Measurements from ENCODE around the gene CELSR1.

CELSR1 gene

DNA sequence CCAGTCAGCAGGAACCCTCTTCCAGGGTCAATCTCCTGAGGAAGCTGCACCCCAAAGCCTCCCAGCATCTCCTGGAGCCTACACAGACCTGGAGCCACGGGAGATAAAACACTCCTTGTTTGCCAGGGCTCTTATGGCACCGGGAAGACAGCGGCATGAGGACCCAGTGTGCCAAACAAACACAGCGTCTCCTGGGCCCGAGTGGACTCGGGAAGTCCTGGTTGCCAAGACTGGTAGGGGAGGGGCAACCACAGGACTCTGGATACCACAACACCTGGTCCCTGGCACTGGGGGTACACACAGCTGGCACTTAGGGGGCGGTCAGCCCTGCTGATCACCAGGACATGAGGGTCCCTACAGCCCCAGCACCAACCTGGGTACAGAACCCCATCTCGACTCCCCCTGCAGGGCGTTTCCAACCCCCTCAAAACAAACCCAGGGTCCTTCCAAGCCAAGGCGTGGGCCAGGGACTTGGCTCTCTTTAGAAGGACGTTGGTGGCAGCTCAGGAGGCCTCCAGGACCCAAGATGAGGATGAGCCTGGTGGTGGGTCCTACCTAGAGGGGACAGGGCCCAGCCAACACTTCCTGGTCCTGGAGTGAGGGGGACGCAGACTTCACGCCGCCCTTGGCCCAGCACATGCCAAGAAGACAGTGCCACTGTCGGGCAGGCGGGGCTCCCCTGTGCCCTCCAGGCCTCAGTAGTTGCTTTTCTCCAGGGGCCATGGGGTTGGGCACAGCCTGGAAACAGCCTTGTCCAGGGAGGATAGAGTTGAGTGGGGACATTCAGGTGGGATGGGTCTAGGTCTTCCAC is 85.0 kb downstream of the CELSR1 start:
- no peaks in the 10 kb centered on the region for H4K20me1 ChIP-seq (ENCODE audit: insufficient read depth, low read length)
- DNase-seq = no peak
- TF ChIP-seq EZH2phosphoT487 (IDR thresholded peaks at IDR 0.05; ENCODE audit: low read length) (no peak), EZH2 (optimal IDR thresholded peaks at IDR 0.05; ENCODE audit: low read depth, low read length) (no peak), CTCF (IDR thresholded peaks at IDR 0.05; ENCODE audit: low read length) (no peak)
- H3K4me3 ChIP-seq (ENCODE audit: low read length) = no peak overlapping the region
- no peaks in the 10 kb centered on the region for H3F3A ChIP-seq (ENCODE audit: insufficient read depth, low read length)
- H3K27me3 ChIP-seq (replicated peaks; ENCODE audit: insufficient read depth, low read length) = peaks cover 70% of the 10 kb centered on the region
- H3K27ac ChIP-seq (ENCODE audit: low read length) = no peak overlapping the region
- no peaks in the 10 kb centered on the region for H3K79me2 ChIP-seq (ENCODE audit: low read length)
- H3K36me3 ChIP-seq (replicated peaks; ENCODE audit: insufficient read depth, low read length) = no peaks in the 10 kb centered on the region
- H2AFZ ChIP-seq (ENCODE audit: low read length) = no peak overlapping the region
- H3K9ac ChIP-seq (ENCODE audit: low read length) = no peak overlapping the region
- no peaks in the 10 kb centered on the region for H3K9me2 ChIP-seq (replicated peaks; ENCODE audit: insufficient read depth, low read length)
- no peaks in the 10 kb centered on the region for H3K9me3 ChIP-seq (replicated peaks; ENCODE audit: insufficient read depth, low read length)
- H3K4me1 ChIP-seq (ENCODE audit: low read length) = no peaks in the 10 kb centered on the region
- no peak overlapping the region for H3K4me2 ChIP-seq (ENCODE audit: low read depth, low read length)

DNA sequence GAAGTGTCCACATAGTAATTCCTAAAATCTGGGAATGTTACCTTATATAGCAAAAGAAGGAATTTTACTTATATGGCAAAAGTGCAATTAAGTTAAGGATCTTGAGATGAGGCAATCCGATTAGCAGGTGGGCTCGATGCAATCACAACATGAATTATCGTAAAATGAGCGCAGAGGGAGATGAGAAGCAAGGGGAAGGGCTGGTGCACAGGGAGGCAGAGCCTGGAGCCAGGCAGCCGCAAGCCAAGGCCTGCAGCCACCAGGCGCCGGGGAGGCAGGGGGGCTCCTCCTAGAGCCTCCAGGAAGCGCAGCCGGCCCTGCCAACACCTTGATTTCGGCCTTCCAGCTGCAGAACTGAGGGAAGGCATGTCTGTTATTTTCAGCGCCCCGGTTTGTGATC is 85.7 kb downstream of the CELSR1 start:
- DNase-seq = no peak
- Histone ChIP-seq H3K27me3 (replicated peaks; ENCODE audit: insufficient read depth, low read length) (peaks cover 70% of the 10 kb centered on the region), H3K4me3 (ENCODE audit: low read length) (no peak overlapping the region), H2AFZ (ENCODE audit: low read length) (no peak overlapping the region), H3K79me2 (ENCODE audit: low read length) (no peaks in the 10 kb centered on the region), H3K9me2 (replicated peaks; ENCODE audit: insufficient read depth, low read length) (no peaks in the 10 kb centered on the region), H4K20me1 (ENCODE audit: insufficient read depth, low read length) (no peaks in the 10 kb centered on the region), H3K36me3 (replicated peaks; ENCODE audit: insufficient read depth, low read length) (no peaks in the 10 kb centered on the region), H3K9me3 (replicated peaks; ENCODE audit: insufficient read depth, low read length) (no peaks in the 10 kb centered on the region), H3K27ac (ENCODE audit: low read length) (no peak overlapping the region), H3K4me2 (ENCODE audit: low read depth, low read length) (no peak overlapping the region), H3K4me1 (ENCODE audit: low read length) (no peaks in the 10 kb centered on the region), H3K9ac (ENCODE audit: low read length) (no peak overlapping the region), H3F3A (ENCODE audit: insufficient read depth, low read length) (no peaks in the 10 kb centered on the region)
- TF ChIP-seq CTCF (IDR thresholded peaks at IDR 0.05; ENCODE audit: low read length) (no peak), EZH2phosphoT487 (IDR thresholded peaks at IDR 0.05; ENCODE audit: low read length) (no peak), EZH2 (optimal IDR thresholded peaks at IDR 0.05; ENCODE audit: low read depth, low read length) (no peak)

- no peaks in the 10 kb centered on the region for H3K79me2 ChIP-seq (ENCODE audit: low read length)
- H3K9me2 ChIP-seq (replicated peaks; ENCODE audit: insufficient read depth, low read length) = no peaks in the 10 kb centered on the region
- no peaks in the 10 kb centered on the region for H4K20me1 ChIP-seq (ENCODE audit: insufficient read depth, low read length)
- no peaks in the 10 kb centered on the region for H3K36me3 ChIP-seq (replicated peaks; ENCODE audit: insufficient read depth, low read length)
- TF ChIP-seq EZH2 (optimal IDR thresholded peaks at IDR 0.05; ENCODE audit: low read depth, low read length) = no peak
- TF ChIP-seq CTCF (IDR thresholded peaks at IDR 0.05; ENCODE audit: low read length) = no peak
- TF ChIP-seq EZH2phosphoT487 (IDR thresholded peaks at IDR 0.05; ENCODE audit: low read length) = no peak
- H3K4me1 ChIP-seq (ENCODE audit: low read length) = no peaks in the 10 kb centered on the region
- no peak overlapping the region for H3K4me2 ChIP-seq (ENCODE audit: low read depth, low read length)
- no peak for DNase-seq
- no peak overlapping the region for H3K27ac ChIP-seq (ENCODE audit: low read length)
- H3K4me3 ChIP-seq (ENCODE audit: low read length) = no peak overlapping the region
- H3K27me3 ChIP-seq (replicated peaks; ENCODE audit: insufficient read depth, low read length) = peaks cover 70% of the 10 kb centered on the region
- H3K9me3 ChIP-seq (replicated peaks; ENCODE audit: insufficient read depth, low read length) = no peaks in the 10 kb centered on the region
- H3F3A ChIP-seq (ENCODE audit: insufficient read depth, low read length) = no peaks in the 10 kb centered on the region
- H2AFZ ChIP-seq (ENCODE audit: low read length) = no peak overlapping the region
- no peak overlapping the region for H3K9ac ChIP-seq (ENCODE audit: low read length)
Measured at GRCh38 chr22:46450931-46451561, 86.4 kb downstream of the CELSR1 start.
